Smooth muscle cell (in vitro differentiated cells): ENCODE data around the gene AAK1. TPM values are rescaled to one million over a fixed set of nuclear protein-coding genes. Genes with fewer than 3 reads are reported as not detected.

Experiments used
- DNase-seq: peaks from one replicate; lab custom pipeline; 2025; ENCODE audit not compliant: unreplicated experiment; lab: John Stamatoyannopoulos, UW
- H2AFZ ChIP-seq: fragments of 200-600 bp; sonication (generic); 2 replicates; pipeline ENCODE4 v1.6.0; 2016; ENCODE audit warnings: antibody characterized with exemption, low read depth, mild to moderate bottlenecking
- H3F3A ChIP-seq: fragments of 200-600 bp; sonication (generic); 2 replicates; pipeline ENCODE4 v1.6.0; 2017; ENCODE audit warnings: antibody characterized with exemption, low read depth
- H3K27ac ChIP-seq: fragments of 200-600 bp; sonication (generic); 2 replicates; pipeline ENCODE4 v1.5.1; 2016; ENCODE audit warnings: low read depth, mild to moderate bottlenecking
- H3K27me3 ChIP-seq: fragments of 200-600 bp; sonication (generic); 2 replicates; pipeline ENCODE4 v1.6.1; 2016; ENCODE audit warnings: low read depth, mild to moderate bottlenecking
- H3K36me3 ChIP-seq: fragments of 200-600 bp; sonication (generic); 2 replicates; pipeline ENCODE4 v1.5.1; 2016; ENCODE audit warnings: low read depth
- H3K4me1 ChIP-seq: fragments of 200-600 bp; sonication (generic); 2 replicates; pipeline ENCODE4 v1.5.1; 2016; ENCODE audit warnings: low read depth
- H3K4me2 ChIP-seq: fragments of 200-600 bp; sonication (generic); 2 replicates; pipeline ENCODE4 v1.6.0; 2016; ENCODE audit warnings: mild to moderate bottlenecking
- H3K4me3 ChIP-seq: fragments of 200-600 bp; sonication (generic); 2 replicates; pipeline ENCODE4 v1.5.1; 2016; ENCODE audit warnings: mild to moderate bottlenecking
- H3K79me2 ChIP-seq: fragments of 200-600 bp; sonication (generic); 2 replicates; pipeline ENCODE4 v1.6.0; 2016; ENCODE audit warnings: low read depth, mild to moderate bottlenecking
- H3K9ac ChIP-seq: fragments of 200-600 bp; sonication (generic); 2 replicates; pipeline ENCODE4 v1.6.0; 2016; ENCODE audit warnings: low read depth
- H3K9me3 ChIP-seq: fragments of 200-600 bp; sonication (generic); replicated peaks from 2 replicates; pipeline ENCODE4 v1.5.1; 2016; ENCODE audit warnings: low read depth
- H4K20me1 ChIP-seq: fragments of 200-600 bp; sonication (generic); 2 replicates; pipeline ENCODE4 v1.6.0; 2016; ENCODE audit warnings: low read depth
- CTCF ChIP-seq: fragments of 200-600 bp; sonication (generic); IDR thresholded peaks from 2 replicates; pipeline ENCODE4 v1.5.1; 2017; ENCODE audit warnings: borderline replicate concordance, mild to moderate bottlenecking, antibody characterized with exemption; ENCODE audit not compliant: insufficient read depth, poor library complexity, severe bottlenecking
- WGBS: methylation state at CpG from one replicate; pipeline ENCODE4 v1.1.7; 2016; ENCODE audit warnings: low lambda C conversion rate; 5-methylcytosine and 5-hydroxymethylcytosine counted together
- polyA plus RNA-seq: library from polyadenylated mRNA; unstranded; fragments of >200 nt; fragmentation: Nextera tagmentation; extraction: Ambion mirVana; gene quantifications from 2 replicates; pipeline ENCODE4 v1.2.1, GENCODE V29; 2016
- total RNA-seq: library from RNA; depleted of rRNA; stranded (reverse); fragments of >200 nt; gene quantifications from 2 replicates; pipeline ENCODE4 v1.2.3, GENCODE V29; 2014

AAK1 gene
- total and polyA plus RNA-seq, 2 experiments from 2014 or later, result 26.9 to 47.7 TPM

GRCh38 chr2:69535817-69536241 lies 107.7 kb downstream of the AAK1 start:
- Histone ChIP-seq H3K9ac (no peak overlapping the region), H3K79me2 (peaks cover 15% of the 10 kb centered on the region), H3K4me3 (no peak overlapping the region), H3K27me3 (no peaks in the 10 kb centered on the region), H3K4me1 (no peaks in the 10 kb centered on the region), H4K20me1 (peaks cover 26% of the 10 kb centered on the region), H3K36me3 (peaks cover 23% of the 10 kb centered on the region), H3K27ac (no peak overlapping the region), H3K4me2 (no peak overlapping the region), H2AFZ (no peak overlapping the region), H3K9me3 (no peaks in the 10 kb centered on the region), H3F3A (no peaks in the 10 kb centered on the region)
- DNase-seq, result no peak
- TF ChIP-seq CTCF, result no peak
- 89% methylated on average over 5 of the region's 5 CpGs for WGBS

DNA sequence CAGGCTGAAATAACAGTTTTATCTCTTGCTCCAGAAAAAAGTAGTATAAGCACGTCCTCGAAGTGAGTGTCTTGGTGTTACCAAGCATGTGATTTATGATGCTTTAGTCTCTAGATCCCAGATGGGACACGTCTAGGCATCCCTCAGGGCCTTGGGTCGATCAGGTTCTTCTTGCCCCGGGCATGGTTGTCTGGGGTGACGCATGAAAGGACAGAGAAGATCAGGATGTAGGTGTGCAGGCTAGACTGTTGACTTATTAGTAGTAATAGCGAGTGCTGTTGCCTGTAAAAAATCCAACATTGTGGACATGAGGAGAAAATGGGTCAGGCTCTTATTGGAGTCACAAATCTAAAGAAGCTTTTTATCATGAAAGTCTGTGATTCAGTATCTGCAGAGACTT lies 112.4 kb downstream of the AAK1 start:
- no peak overlapping the region for H3K4me2 ChIP-seq
- no peak overlapping the region for H3K9ac ChIP-seq
- peak overlapping the region; percentile 19 for H3K27ac ChIP-seq
- no peaks in the 10 kb centered on the region for H3K27me3 ChIP-seq
- no peak for DNase-seq
- 78% methylated on average over 7 of the region's 7 CpGs for WGBS
- peaks cover 12% of the 10 kb centered on the region for H4K20me1 ChIP-seq
- H3K4me3 ChIP-seq, result no peak overlapping the region
- peaks cover 11% of the 10 kb centered on the region for H3K79me2 ChIP-seq
- H3F3A ChIP-seq, result no peaks in the 10 kb centered on the region
- H3K9me3 ChIP-seq, result no peaks in the 10 kb centered on the region
- H2AFZ ChIP-seq, result no peak overlapping the region
- no peaks in the 10 kb centered on the region for H3K4me1 ChIP-seq
- no peak for TF ChIP-seq CTCF
- H3K36me3 ChIP-seq, result peaks cover 23% of the 10 kb centered on the region

- H3K79me2 ChIP-seq, result peaks cover 5% of the 10 kb centered on the region
- H3F3A ChIP-seq, result no peaks in the 10 kb centered on the region
- H3K9ac ChIP-seq, result no peak overlapping the region
- H3K36me3 ChIP-seq, result peaks cover 26% of the 10 kb centered on the region
- no peak overlapping the region for H2AFZ ChIP-seq
- no peak for DNase-seq
- TF ChIP-seq CTCF, result no peak
- H3K4me2 ChIP-seq, result no peak overlapping the region
- no peaks in the 10 kb centered on the region for H3K9me3 ChIP-seq
- 93% methylated on average over 2 of the region's 2 CpGs for WGBS
- H3K4me1 ChIP-seq, result no peaks in the 10 kb centered on the region
- H3K27ac ChIP-seq, result no peak overlapping the region
- H3K4me3 ChIP-seq, result no peak overlapping the region
- H4K20me1 ChIP-seq, result peaks cover 4% of the 10 kb centered on the region
- H3K27me3 ChIP-seq, result no peaks in the 10 kb centered on the region
Observed at GRCh38 chr2:69529480-69529879, 114.1 kb downstream of the AAK1 start.

DNA sequence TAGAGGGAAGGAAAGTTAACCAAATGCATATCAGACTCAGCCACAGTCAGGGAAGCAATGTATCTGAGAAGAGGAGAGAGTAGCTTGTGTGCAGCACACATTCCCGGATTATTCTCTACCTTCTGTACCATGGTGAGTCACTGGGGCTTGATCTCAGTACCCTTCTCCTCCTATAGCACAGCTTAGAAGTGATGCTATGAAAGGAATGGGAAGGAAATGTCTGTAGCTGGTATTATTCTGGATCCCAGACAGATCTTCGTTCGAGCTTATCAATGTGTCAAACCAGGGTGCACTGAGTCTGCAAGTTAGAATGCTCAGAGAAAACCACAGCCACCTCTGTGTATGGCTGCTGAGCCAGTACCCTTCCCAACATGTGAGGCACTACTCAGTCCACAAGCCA lies 118.3 kb downstream of the AAK1 start:
- Histone ChIP-seq H3K4me1 (no peaks in the 10 kb centered on the region), H3K4me2 (no peak overlapping the region), H3K27ac (peak overlapping the region; percentile 19), H3K9ac (no peak overlapping the region), H4K20me1 (no peaks in the 10 kb centered on the region), H3K4me3 (no peak overlapping the region), H3K36me3 (peaks cover 8% of the 10 kb centered on the region), H3K27me3 (no peaks in the 10 kb centered on the region), H2AFZ (no peak overlapping the region), H3K79me2 (no peaks in the 10 kb centered on the region), H3K9me3 (no peaks in the 10 kb centered on the region), H3F3A (no peaks in the 10 kb centered on the region)
- no peak for TF ChIP-seq CTCF
- 68% methylated on average over 3 of the region's 3 CpGs for WGBS
- DNase-seq, result no peak
